H9 (cell line): Measurements from ENCODE around the gene TAF4. TPM values are rescaled to one million over a fixed set of nuclear protein-coding genes. Genes with fewer than 3 reads are reported as not detected.

ENCODE experiments used
- DNase-seq: peaks from one replicate; pipeline ENCODE4 v3.0.0-alpha.2; 2017
- H2AFZ ChIP-seq: one replicate; pipeline ENCODE4 v1.6.1; 2013; ENCODE audit warnings: mild to moderate bottlenecking, low read length, control low read depth, moderate library complexity
- H2AK5ac ChIP-seq: 2 replicates; pipeline ENCODE4 v1.6.1; 2013; ENCODE audit warnings: low read length, control low read depth, mixed read lengths; ENCODE audit not compliant: insufficient read length
- H2BK120ac ChIP-seq: one replicate; pipeline ENCODE4 v1.6.1; 2013; ENCODE audit warnings: low read depth, mild to moderate bottlenecking, low read length, control low read depth, inconsistent platforms; ENCODE audit not compliant: poor library complexity, severe bottlenecking
- H2BK12ac ChIP-seq: 2 replicates; pipeline ENCODE4 v1.6.1; 2013; ENCODE audit warnings: low read length, control low read depth, mixed read lengths, low read depth; ENCODE audit not compliant: insufficient read length
- H2BK15ac ChIP-seq: 2 replicates; pipeline ENCODE4 v1.6.1; 2013; ENCODE audit warnings: low read depth, low read length, control low read depth
- H2BK20ac ChIP-seq: one replicate; pipeline ENCODE4 v1.6.1; 2013; ENCODE audit warnings: low read depth, mild to moderate bottlenecking, low read length, control low read depth, inconsistent platforms; ENCODE audit not compliant: poor library complexity, severe bottlenecking
- H2BK5ac ChIP-seq: 2 replicates; pipeline ENCODE4 v1.6.1; 2013; ENCODE audit warnings: low read length, control low read depth, mixed read lengths; ENCODE audit not compliant: insufficient read length
- H3K14ac ChIP-seq: 2 replicates; pipeline ENCODE4 v1.6.1; 2013; ENCODE audit warnings: low read length, control low read depth; ENCODE audit not compliant: insufficient read depth
- H3K18ac ChIP-seq: 2 replicates; pipeline ENCODE4 v1.6.1; 2013; ENCODE audit warnings: low read depth, mild to moderate bottlenecking, mixed read lengths, low read length, control low read depth; ENCODE audit not compliant: insufficient read length
- H3K23ac ChIP-seq: 2 replicates; pipeline ENCODE4 v1.6.1; 2013; ENCODE audit warnings: low read length, control low read depth, mixed read lengths, low read depth; ENCODE audit not compliant: insufficient read length
- H3K23me2 ChIP-seq: 2 replicates; pipeline ENCODE4 v1.6.1; 2013; ENCODE audit warnings: low read depth, mild to moderate bottlenecking, mixed read lengths, low read length, control low read depth; ENCODE audit not compliant: insufficient read length, poor library complexity, severe bottlenecking
- H3K27ac ChIP-seq: 2 replicates; pipeline ENCODE4 v1.5.1; 2013; ENCODE audit warnings: low read length, control low read depth, mixed read lengths, low read depth; ENCODE audit not compliant: insufficient read length
- H3K27me3 ChIP-seq: 2 replicates; pipeline ENCODE4 v1.6.1; 2013; ENCODE audit warnings: low read length, control low read depth, inconsistent platforms; ENCODE audit not compliant: insufficient read depth
- H3K4ac ChIP-seq: 2 replicates; pipeline ENCODE4 v1.6.1; 2013; ENCODE audit warnings: low read depth, mild to moderate bottlenecking, control low read depth, inconsistent platforms, low read length, moderate library complexity
- H3K4me1 ChIP-seq: 2 replicates; pipeline ENCODE4 v1.6.1; 2013; ENCODE audit warnings: low read length, control low read depth, inconsistent platforms; ENCODE audit not compliant: insufficient read depth
- H3K4me2 ChIP-seq: 2 replicates; pipeline ENCODE4 v1.6.1; 2013; ENCODE audit warnings: low read length, control low read depth, mixed read lengths; ENCODE audit not compliant: insufficient read length, insufficient read depth
- H3K56ac ChIP-seq: 2 replicates; pipeline ENCODE4 v1.6.1; 2013; ENCODE audit warnings: low read depth, mild to moderate bottlenecking, mixed read lengths, low read length, control low read depth; ENCODE audit not compliant: insufficient read length
- H3K79me1 ChIP-seq: 2 replicates; pipeline ENCODE4 v1.6.1; 2013; ENCODE audit warnings: low read depth, mild to moderate bottlenecking, moderate library complexity, low read length, control low read depth, inconsistent platforms; ENCODE audit not compliant: insufficient read depth, poor library complexity, severe bottlenecking
- H3K79me2 ChIP-seq: 2 replicates; pipeline ENCODE4 v1.6.1; 2013; ENCODE audit warnings: low read length, control low read depth, inconsistent platforms; ENCODE audit not compliant: insufficient read depth
- H3K9ac ChIP-seq: 2 replicates; pipeline ENCODE4 v1.6.1; 2013; ENCODE audit warnings: low read length, control low read depth, mixed read lengths; ENCODE audit not compliant: insufficient read length; ENCODE audit errors: extremely low read depth
- H3K9me3 ChIP-seq: one replicate; pipeline ENCODE4 v1.6.1; 2013; ENCODE audit warnings: low read depth, low read length, inconsistent platforms; ENCODE audit not compliant: control insufficient read depth
- H3T11ph ChIP-seq: one replicate; pipeline ENCODE4 v1.6.1; 2013; ENCODE audit warnings: mild to moderate bottlenecking, low read length, control low read depth, inconsistent platforms
- H4K20me1 ChIP-seq: one replicate; pipeline ENCODE4 v1.6.1; 2013; ENCODE audit not compliant: control insufficient read depth, insufficient read length, insufficient read depth
- H4K5ac ChIP-seq: 2 replicates; pipeline ENCODE4 v1.6.1; 2013; ENCODE audit warnings: low read depth, mild to moderate bottlenecking, mixed read lengths, low read length, control low read depth; ENCODE audit not compliant: insufficient read length
- H4K8ac ChIP-seq: replicated peaks from 2 replicates; pipeline ENCODE4 v1.6.1; 2013; ENCODE audit warnings: low read length, control low read depth, mixed read lengths, low read depth; ENCODE audit not compliant: insufficient read length
- H4K91ac ChIP-seq: 2 replicates; pipeline ENCODE4 v1.6.1; 2013; ENCODE audit warnings: low read depth, mild to moderate bottlenecking, moderate library complexity, mixed read lengths, low read length, control low read depth; ENCODE audit not compliant: insufficient read length
- H3K27ac Mint-ChIP-seq, 3 experiments: 2 replicates in 2 of 3; 3 replicates in 1 of 3; pipeline ENCODE4 v1.8.0; 2020 to 2021; ENCODE audit warnings: mixed read lengths in 3 of 3, mild to moderate bottlenecking in 1 of 3, moderate library complexity in 1 of 3
- H3K27me3 Mint-ChIP-seq: 2 replicates; pipeline ENCODE4 v1.8.0; 2021; ENCODE audit warnings: low read depth, mild to moderate bottlenecking, moderate library complexity, mixed read lengths
- H3K36me3 Mint-ChIP-seq, 3 experiments: 2 replicates in 2 of 3; 3 replicates in 1 of 3; pipeline ENCODE4 v1.8.0; 2020 to 2021; ENCODE audit warnings: low read depth in 3 of 3, mixed read lengths in 3 of 3; ENCODE audit not compliant: insufficient read depth in 1 of 3
- H3K4me1 Mint-ChIP-seq, 2 experiments: 2 replicates each; pipeline ENCODE4 v1.8.0; 2020; ENCODE audit warnings: mixed read lengths in 2 of 2
- H3K4me3 Mint-ChIP-seq, 2 experiments: 2 replicates in 1 of 2; 3 replicates in 1 of 2; pipeline ENCODE4 v1.8.0; 2020 to 2021; ENCODE audit warnings: mild to moderate bottlenecking in 2 of 2, mixed read lengths in 2 of 2, moderate library complexity in 1 of 2
- H3K9me3 Mint-ChIP-seq, 2 experiments: 2 replicates in 1 of 2; 3 replicates in 1 of 2; pipeline ENCODE4 v1.8.0; 2020; ENCODE audit warnings: mild to moderate bottlenecking in 2 of 2, mixed read lengths in 2 of 2, moderate library complexity in 1 of 2
- WGBS: extraction: QIAGEN DNeasy Blood & Tissue Kit; methylation state at CpG from one replicate; pipeline ENCODE4 v1.1.7; 2013; ENCODE audit warnings: missing lambda C conversion rate, low lambda C conversion rate, mixed read lengths; ENCODE audit not compliant: insufficient read length; ENCODE audit errors: extremely low coverage; 5-methylcytosine and 5-hydroxymethylcytosine counted together
- total RNA-seq: library from RNA; stranded (reverse); gene quantifications from 2 replicates; pipeline ENCODE4 v1.2.1, GENCODE V29; 2021
- TF ChIP-seq, protein P1 (sequence below): fragments of 200-600 bp; sonication (generic); conservative IDR thresholded peaks from 3 replicates; pipeline ENCODE4 v1.8.0; 2021; ENCODE audit warnings: antibody characterized with exemption, mild to moderate bottlenecking

TAF4 gene
- total RNA-seq, 1 experiment from 2014 or later = 30.8 TPM

GRCh38 chr20:62032609-62033368 is 32.9 kb downstream of the TAF4 start:
- peak overlapping the region; percentile 53; the same call in 1 of the 2 replicates for H3K14ac ChIP-seq
- H2AFZ ChIP-seq = no peak overlapping the region
- no peak overlapping the region for H2BK5ac ChIP-seq
- TF ChIP-seq, protein P1, sequence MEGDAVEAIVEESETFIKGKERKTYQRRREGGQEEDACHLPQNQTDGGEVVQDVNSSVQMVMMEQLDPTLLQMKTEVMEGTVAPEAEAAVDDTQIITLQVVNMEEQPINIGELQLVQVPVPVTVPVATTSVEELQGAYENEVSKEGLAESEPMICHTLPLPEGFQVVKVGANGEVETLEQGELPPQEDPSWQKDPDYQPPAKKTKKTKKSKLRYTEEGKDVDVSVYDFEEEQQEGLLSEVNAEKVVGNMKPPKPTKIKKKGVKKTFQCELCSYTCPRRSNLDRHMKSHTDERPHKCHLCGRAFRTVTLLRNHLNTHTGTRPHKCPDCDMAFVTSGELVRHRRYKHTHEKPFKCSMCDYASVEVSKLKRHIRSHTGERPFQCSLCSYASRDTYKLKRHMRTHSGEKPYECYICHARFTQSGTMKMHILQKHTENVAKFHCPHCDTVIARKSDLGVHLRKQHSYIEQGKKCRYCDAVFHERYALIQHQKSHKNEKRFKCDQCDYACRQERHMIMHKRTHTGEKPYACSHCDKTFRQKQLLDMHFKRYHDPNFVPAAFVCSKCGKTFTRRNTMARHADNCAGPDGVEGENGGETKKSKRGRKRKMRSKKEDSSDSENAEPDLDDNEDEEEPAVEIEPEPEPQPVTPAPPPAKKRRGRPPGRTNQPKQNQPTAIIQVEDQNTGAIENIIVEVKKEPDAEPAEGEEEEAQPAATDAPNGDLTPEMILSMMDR = no peak
- no peak overlapping the region for H2BK12ac ChIP-seq
- H2BK15ac ChIP-seq = no peak overlapping the region
- H3K56ac ChIP-seq = no peak overlapping the region
- H3K27ac Mint-ChIP-seq = peak overlapping the region; percentile 26 to 85 (median 46); a peak in 6 of 7 replicates
- H2BK120ac ChIP-seq = no peak overlapping the region
- H3K79me1 ChIP-seq = no peaks in the 10 kb centered on the region
- H3K4me3 Mint-ChIP-seq = no peak overlapping the region; a peak in 1 of 5 replicates
- H3K18ac ChIP-seq = no peak overlapping the region
- no peak overlapping the region for H2BK20ac ChIP-seq
- no peak overlapping the region for H3T11ph ChIP-seq
- H3K79me2 ChIP-seq = peaks cover 38% of the 10 kb centered on the region; the same call in 1 of the 2 replicates
- H3K27me3 Mint-ChIP-seq = no peaks in the 10 kb centered on the region; the same call in 1 of the 2 replicates
- no peaks in the 10 kb centered on the region for H3K23me2 ChIP-seq
- H2AK5ac ChIP-seq = no peak overlapping the region
- no peak for DNase-seq
- peaks cover 48% of the 10 kb centered on the region in 2 experiments for H3K4me1 Mint-ChIP-seq
- no peak overlapping the region for H3K4me2 ChIP-seq
- H3K36me3 Mint-ChIP-seq = peaks cover 6 to 19% (median 9%) of the 10 kb centered on the region in 3 experiments; a peak in 6 of 7 replicates
- H4K20me1 ChIP-seq = no peaks in the 10 kb centered on the region
- no peaks in the 10 kb centered on the region for H3K27me3 ChIP-seq
- no peak overlapping the region for H4K5ac ChIP-seq
- H3K9me3 ChIP-seq = no peaks in the 10 kb centered on the region
- H3K9ac ChIP-seq = no peak overlapping the region
- H4K91ac ChIP-seq = no peak overlapping the region
- WGBS = no CpG with 5 or more reads among the region's 13 CpGs
- H3K9me3 Mint-ChIP-seq = peaks cover 4 to 8% of the 10 kb centered on the region in 2 experiments; a peak in 4 of 5 replicates
- no peak overlapping the region for H3K4ac ChIP-seq
- no peak overlapping the region for H3K23ac ChIP-seq
- H3K4me1 ChIP-seq = no peaks in the 10 kb centered on the region
- H4K8ac ChIP-seq = no peak overlapping the region
- no peak overlapping the region for H3K27ac ChIP-seq
